Mucosa of rectum (tissue), 2 donors: ENCODE results near the gene TRPM3.

Source experiments
- H3K27ac ChIP-seq, 2 donors: one replicate each; pipeline ENCODE4 v1.7.0; 2013; ENCODE audit warnings: inconsistent platforms in 2 of 2, low read depth in 2 of 2, low read length in 2 of 2
- H3K27me3 ChIP-seq, 2 donors: one replicate each; pipeline ENCODE4 v1.7.0; 2013; ENCODE audit warnings: low read length in 2 of 2; ENCODE audit not compliant: control insufficient read depth in 2 of 2, insufficient read depth in 2 of 2
- H3K36me3 ChIP-seq, 2 donors: one replicate each; pipeline ENCODE4 v1.7.0; 2013; ENCODE audit warnings: low read length in 2 of 2; ENCODE audit not compliant: control insufficient read depth in 2 of 2, insufficient read depth in 2 of 2
- H3K4me1 ChIP-seq, 2 donors: one replicate each; pipeline ENCODE4 v1.7.0; 2013; ENCODE audit warnings: low read length in 2 of 2, mild to moderate bottlenecking in 1 of 2; ENCODE audit not compliant: control insufficient read depth in 2 of 2, insufficient read depth in 2 of 2
- H3K4me3 ChIP-seq, 2 donors: one replicate each; pipeline ENCODE4 v1.7.0; 2013; ENCODE audit warnings: low read length in 2 of 2
- H3K9ac ChIP-seq, 2 donors: one replicate each; pipeline ENCODE4 v1.7.0; 2013; ENCODE audit warnings: low read length in 2 of 2, low read depth in 1 of 2, mild to moderate bottlenecking in 1 of 2
- H3K9me3 ChIP-seq, 2 donors: one replicate each; pipeline ENCODE4 v1.7.0; 2013; ENCODE audit warnings: low read length in 2 of 2; ENCODE audit not compliant: control insufficient read depth in 2 of 2
- donor health status: healthy.
- donor health status: Normal muscosa, but diverticular disease.

The TRPM3 gene

GRCh38 chr9:70941191-70941590 is 180.2 kb downstream of the TRPM3 start:
- H3K4me3 ChIP-seq: no peak overlapping the region
- H3K27ac ChIP-seq: no peak overlapping the region
- no peaks in the 10 kb centered on the region for H3K9me3 ChIP-seq
- no peaks in the 10 kb centered on the region for H3K4me1 ChIP-seq
- H3K27me3 ChIP-seq: no peaks in the 10 kb centered on the region
- no peaks in the 10 kb centered on the region for H3K36me3 ChIP-seq
- H3K9ac ChIP-seq: no peak overlapping the region

DNA sequence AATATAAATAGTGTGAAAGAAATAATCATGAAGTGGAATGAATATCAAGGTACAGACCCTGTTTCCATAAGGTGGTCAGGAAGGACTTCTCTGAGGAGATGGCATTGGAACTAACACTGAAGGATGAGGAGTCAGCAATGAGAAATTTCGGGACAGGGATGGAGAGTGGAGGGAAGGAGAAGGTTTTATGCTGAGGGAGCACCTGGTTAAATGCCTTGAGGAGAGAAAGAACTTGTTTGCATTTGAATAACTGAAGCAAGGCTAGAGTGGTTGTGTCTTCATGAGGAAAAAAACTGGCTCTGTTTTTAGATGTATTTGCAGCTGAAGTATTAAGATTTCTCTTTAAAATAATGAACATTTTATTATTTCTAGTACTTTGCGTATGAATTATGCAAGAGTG is 180.8 kb downstream of the TRPM3 start:
- Histone ChIP-seq H3K36me3 (no peaks in the 10 kb centered on the region), H3K27me3 (no peaks in the 10 kb centered on the region), H3K4me3 (no peak overlapping the region), H3K27ac (no peak overlapping the region), H3K4me1 (no peaks in the 10 kb centered on the region), H3K9me3 (no peaks in the 10 kb centered on the region), H3K9ac (no peak overlapping the region)

GRCh38 chr9:70936536-70936935 is 184.9 kb downstream of the TRPM3 start:
- Histone ChIP-seq H3K27me3 (no peaks in the 10 kb centered on the region), H3K4me3 (no peak overlapping the region), H3K27ac (no peak overlapping the region), H3K9ac (no peak overlapping the region), H3K36me3 (no peaks in the 10 kb centered on the region), H3K9me3 (no peaks in the 10 kb centered on the region), H3K4me1 (no peaks in the 10 kb centered on the region)

GRCh38 chr9:70935856-70936255 is 185.6 kb downstream of the TRPM3 start:
- Histone ChIP-seq H3K36me3 (no peaks in the 10 kb centered on the region), H3K9me3 (no peaks in the 10 kb centered on the region), H3K9ac (no peak overlapping the region), H3K4me3 (no peak overlapping the region), H3K27ac (no peak overlapping the region), H3K4me1 (no peaks in the 10 kb centered on the region), H3K27me3 (no peaks in the 10 kb centered on the region)

DNA sequence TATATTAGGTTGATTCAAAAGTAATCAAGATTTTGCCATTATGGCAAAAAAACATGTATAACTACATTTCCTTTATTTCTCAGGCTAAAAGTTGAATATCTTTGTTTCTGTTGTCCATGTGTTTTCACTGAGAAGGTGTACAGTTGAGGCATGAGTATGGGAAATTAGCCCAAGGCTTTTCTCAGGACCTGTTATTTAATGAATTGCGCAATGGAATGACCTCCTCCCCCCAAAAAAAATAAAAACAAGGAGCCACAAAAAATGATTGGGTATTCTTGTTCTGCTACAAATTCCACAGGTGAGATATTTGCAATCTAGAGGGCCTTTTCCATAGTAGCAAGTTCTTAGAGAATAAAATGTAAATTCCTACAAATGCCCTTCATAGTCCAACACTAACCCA is 186.8 kb downstream of the TRPM3 start:
- Histone ChIP-seq H3K36me3 (no peaks in the 10 kb centered on the region), H3K4me1 (no peaks in the 10 kb centered on the region), H3K9ac (no peak overlapping the region), H3K4me3 (no peak overlapping the region), H3K9me3 (no peaks in the 10 kb centered on the region), H3K27me3 (no peaks in the 10 kb centered on the region), H3K27ac (no peak overlapping the region)

GRCh38 chr9:70933321-70933720 is 188.1 kb downstream of the TRPM3 start:
- no peak overlapping the region for H3K27ac ChIP-seq
- H3K9me3 ChIP-seq: no peaks in the 10 kb centered on the region
- no peaks in the 10 kb centered on the region for H3K4me1 ChIP-seq
- H3K4me3 ChIP-seq: no peak overlapping the region
- no peak overlapping the region for H3K9ac ChIP-seq
- H3K27me3 ChIP-seq: no peaks in the 10 kb centered on the region
- no peaks in the 10 kb centered on the region for H3K36me3 ChIP-seq

DNA sequence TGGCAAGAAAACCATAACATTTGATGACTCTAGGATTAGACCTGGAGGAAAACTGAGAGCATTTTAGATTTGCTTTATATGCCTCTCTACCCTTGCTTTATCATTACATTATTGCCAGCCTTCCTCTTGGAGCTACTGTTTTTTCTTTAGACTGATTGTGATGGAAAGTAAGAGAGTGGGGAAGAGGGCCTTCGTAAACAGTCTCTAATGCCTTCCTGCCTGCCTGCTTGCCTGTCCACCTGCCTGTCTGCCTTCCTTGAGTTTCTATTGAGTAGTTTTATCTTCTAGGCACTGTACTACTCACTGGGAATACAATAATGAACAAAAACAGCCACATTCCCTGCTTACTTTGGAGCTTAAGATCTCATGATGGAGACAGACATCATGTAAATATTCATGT is 189.3 kb downstream of the TRPM3 start:
- Histone ChIP-seq H3K27ac (no peak overlapping the region), H3K36me3 (no peaks in the 10 kb centered on the region), H3K9me3 (no peaks in the 10 kb centered on the region), H3K4me3 (no peak overlapping the region), H3K4me1 (no peaks in the 10 kb centered on the region), H3K27me3 (no peaks in the 10 kb centered on the region), H3K9ac (no peak overlapping the region)

GRCh38 chr9:70927530-70927929 is 193.9 kb downstream of the TRPM3 start:
- H3K4me1 ChIP-seq: no peaks in the 10 kb centered on the region
- H3K4me3 ChIP-seq: no peak overlapping the region
- no peak overlapping the region for H3K27ac ChIP-seq
- no peaks in the 10 kb centered on the region for H3K27me3 ChIP-seq
- H3K9me3 ChIP-seq: no peaks in the 10 kb centered on the region
- no peaks in the 10 kb centered on the region for H3K36me3 ChIP-seq
- H3K9ac ChIP-seq: no peak overlapping the region

DNA sequence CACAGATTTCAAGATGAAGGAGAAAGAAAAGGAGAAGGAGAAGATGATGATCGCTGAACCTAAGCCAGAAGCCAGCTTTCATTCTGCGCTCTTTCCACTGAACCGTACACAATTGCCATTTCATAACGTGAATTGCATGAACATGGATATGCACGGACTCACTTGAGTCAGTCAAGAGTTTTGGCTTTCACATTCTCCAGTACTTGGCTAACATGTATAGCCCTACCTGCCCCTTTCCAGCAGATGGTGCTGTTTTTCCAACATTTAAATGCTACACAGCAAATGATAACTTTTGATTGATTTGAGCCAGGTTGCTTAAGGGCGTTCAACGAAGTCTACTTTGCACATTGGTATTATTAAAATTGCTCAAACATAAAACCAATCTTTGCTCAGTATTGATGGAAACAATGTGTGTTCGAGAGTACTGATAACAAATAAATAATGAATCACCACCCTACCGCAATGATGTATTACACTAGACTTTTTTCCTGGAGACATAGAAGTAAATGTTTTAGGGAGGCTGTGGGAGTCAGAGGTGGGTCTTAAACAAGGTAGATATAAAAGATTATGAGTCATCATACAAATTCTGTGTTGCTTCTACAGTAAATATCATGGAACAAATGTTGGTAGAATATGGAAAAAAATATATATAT is 196.4 kb downstream of the TRPM3 start:
- Histone ChIP-seq H3K9ac (no peak overlapping the region), H3K36me3 (no peaks in the 10 kb centered on the region), H3K4me1 (no peaks in the 10 kb centered on the region), H3K27me3 (no peaks in the 10 kb centered on the region), H3K9me3 (no peaks in the 10 kb centered on the region), H3K4me3 (no peak overlapping the region), H3K27ac (no peak overlapping the region)

DNA sequence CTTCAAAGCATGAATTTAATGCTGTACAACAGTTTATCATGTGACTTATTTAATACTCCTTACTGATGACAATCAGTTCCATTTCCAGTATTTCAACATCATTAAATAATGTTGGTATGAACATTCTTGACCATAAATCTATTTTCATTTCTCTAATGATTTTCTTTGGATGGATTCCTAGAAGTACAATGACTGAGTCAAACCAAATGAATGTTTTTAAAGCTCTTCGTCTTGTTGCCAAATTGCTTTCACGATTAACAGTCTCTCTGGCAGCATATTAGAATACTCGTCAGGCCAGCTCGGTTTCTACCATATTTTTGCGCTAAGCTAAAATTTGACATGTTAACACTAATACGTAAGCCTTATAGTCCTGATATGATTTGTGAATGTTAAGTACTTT is 197.0 kb downstream of the TRPM3 start:
- H3K4me1 ChIP-seq: no peaks in the 10 kb centered on the region
- H3K9ac ChIP-seq: no peak overlapping the region
- no peaks in the 10 kb centered on the region for H3K9me3 ChIP-seq
- H3K27ac ChIP-seq: no peak overlapping the region
- no peaks in the 10 kb centered on the region for H3K36me3 ChIP-seq
- H3K4me3 ChIP-seq: no peak overlapping the region
- H3K27me3 ChIP-seq: no peaks in the 10 kb centered on the region

DNA sequence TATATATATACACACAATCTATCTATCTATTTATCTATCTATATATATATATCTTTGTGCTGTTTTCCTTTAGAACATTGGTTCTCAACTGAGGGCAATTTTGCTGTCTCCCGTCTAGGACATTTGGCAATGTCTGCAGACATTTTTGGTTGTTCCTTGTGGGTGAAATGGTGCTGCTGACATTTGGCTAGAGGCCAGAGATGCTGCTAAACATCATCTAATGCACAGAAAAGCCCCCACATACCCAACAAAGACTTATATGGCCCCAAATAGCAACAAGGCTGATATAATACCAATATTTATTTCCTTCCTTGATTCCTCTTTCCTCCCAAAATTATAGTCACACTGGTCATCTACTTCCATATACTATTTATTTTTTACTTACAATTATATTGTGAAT is 197.5 kb downstream of the TRPM3 start:
- Histone ChIP-seq H3K9ac (no peak overlapping the region), H3K4me3 (no peak overlapping the region), H3K36me3 (no peaks in the 10 kb centered on the region), H3K9me3 (no peaks in the 10 kb centered on the region), H3K27ac (no peak overlapping the region), H3K27me3 (no peaks in the 10 kb centered on the region), H3K4me1 (no peaks in the 10 kb centered on the region)
